KMS-11 (cell line): ENCODE measurements around the gene ANKRD33B.
"Not testable (repeated sequence)": the region's sequence is repeated elsewhere in the genome, so short reads cannot be mapped to it uniquely, and the experiment has no call there.

Experiments
- H2AFZ ChIP-seq: fragments of 200-600 bp; sonication (generic); 2 replicates; pipeline ENCODE4 v1.6.1; 2016; ENCODE audit warnings: antibody characterized with exemption, mixed run types, low read depth
- H3K27ac ChIP-seq: fragments of 200-600 bp; sonication (generic); 2 replicates; pipeline ENCODE4 v1.6.1; 2016; ENCODE audit warnings: mild to moderate bottlenecking, mixed run types
- H3K27me3 ChIP-seq: fragments of 200-600 bp; sonication (generic); 2 replicates; pipeline ENCODE4 v1.6.1; 2017; ENCODE audit warnings: mild to moderate bottlenecking, low read depth, mixed run types, moderate library complexity; ENCODE audit not compliant: insufficient read depth
- H3K36me3 ChIP-seq: fragments of 200-600 bp; sonication (generic); 2 replicates; pipeline ENCODE4 v1.6.1; 2017; ENCODE audit warnings: mild to moderate bottlenecking, mixed run types; ENCODE audit not compliant: insufficient read depth
- H3K4me1 ChIP-seq: fragments of 200-600 bp; sonication (generic); 2 replicates; pipeline ENCODE4 v1.6.1; 2016; ENCODE audit warnings: mild to moderate bottlenecking, low read depth, mixed run types; ENCODE audit not compliant: poor library complexity, severe bottlenecking
- H3K4me2 ChIP-seq: fragments of 200-600 bp; sonication (generic); 2 replicates; pipeline ENCODE4 v1.7.0; 2016; ENCODE audit warnings: mild to moderate bottlenecking, mixed run types
- H3K4me3 ChIP-seq: fragments of 200-600 bp; sonication (generic); IDR thresholded peaks from 2 replicates; pipeline ENCODE4 v1.6.1; 2017; ENCODE audit warnings: low read depth, low read length, mixed read lengths; ENCODE audit not compliant: insufficient read depth
- H3K79me2 ChIP-seq: fragments of 200-600 bp; sonication (generic); 2 replicates; pipeline ENCODE4 v1.6.1; 2016; ENCODE audit warnings: low read depth, mixed run types; ENCODE audit not compliant: insufficient read depth
- H3K9ac ChIP-seq: fragments of 200-600 bp; sonication (generic); 2 replicates; pipeline ENCODE4 v1.6.1; 2016; ENCODE audit warnings: mild to moderate bottlenecking, mixed run types
- H4K20me1 ChIP-seq: fragments of 200-600 bp; sonication (generic); 2 replicates; pipeline ENCODE4 v1.6.1; 2016; ENCODE audit warnings: mild to moderate bottlenecking, mixed run types; ENCODE audit not compliant: insufficient read depth
- TF ChIP-seq, protein P1 (sequence below): fragments of 200-600 bp; sonication (generic); conservative IDR thresholded peaks from 2 replicates; pipeline ENCODE4 v1.6.1; 2017; ENCODE audit warnings: low read depth, mild to moderate bottlenecking, antibody characterized with exemption, low read length, moderate library complexity, mixed read lengths

The ANKRD33B gene

DNA sequence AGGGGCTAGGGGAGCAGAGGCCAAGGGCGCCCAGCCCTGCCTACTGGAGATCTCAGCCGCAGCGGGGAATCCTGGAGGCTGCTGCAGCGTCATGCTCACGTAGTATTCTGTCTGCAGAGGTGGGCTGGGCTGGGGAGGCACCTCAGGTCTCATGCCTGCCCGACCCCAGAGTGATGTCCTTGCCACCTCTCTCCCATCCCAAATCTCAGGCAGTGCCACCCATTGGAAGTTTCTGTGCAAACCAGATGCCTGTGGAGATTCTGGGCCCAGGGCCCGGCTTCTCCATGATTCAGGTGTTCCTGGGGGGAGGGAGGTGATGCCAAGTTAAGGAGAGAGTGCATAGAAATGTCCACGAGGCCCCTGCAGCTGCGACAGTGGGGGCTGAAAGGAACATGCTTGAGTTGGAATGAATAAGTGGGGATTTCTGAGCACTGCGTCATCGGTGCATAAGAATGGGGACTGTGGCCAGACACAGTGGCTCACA lies 72.0 kb downstream of the ANKRD33B start:
- TF ChIP-seq, protein P1, sequence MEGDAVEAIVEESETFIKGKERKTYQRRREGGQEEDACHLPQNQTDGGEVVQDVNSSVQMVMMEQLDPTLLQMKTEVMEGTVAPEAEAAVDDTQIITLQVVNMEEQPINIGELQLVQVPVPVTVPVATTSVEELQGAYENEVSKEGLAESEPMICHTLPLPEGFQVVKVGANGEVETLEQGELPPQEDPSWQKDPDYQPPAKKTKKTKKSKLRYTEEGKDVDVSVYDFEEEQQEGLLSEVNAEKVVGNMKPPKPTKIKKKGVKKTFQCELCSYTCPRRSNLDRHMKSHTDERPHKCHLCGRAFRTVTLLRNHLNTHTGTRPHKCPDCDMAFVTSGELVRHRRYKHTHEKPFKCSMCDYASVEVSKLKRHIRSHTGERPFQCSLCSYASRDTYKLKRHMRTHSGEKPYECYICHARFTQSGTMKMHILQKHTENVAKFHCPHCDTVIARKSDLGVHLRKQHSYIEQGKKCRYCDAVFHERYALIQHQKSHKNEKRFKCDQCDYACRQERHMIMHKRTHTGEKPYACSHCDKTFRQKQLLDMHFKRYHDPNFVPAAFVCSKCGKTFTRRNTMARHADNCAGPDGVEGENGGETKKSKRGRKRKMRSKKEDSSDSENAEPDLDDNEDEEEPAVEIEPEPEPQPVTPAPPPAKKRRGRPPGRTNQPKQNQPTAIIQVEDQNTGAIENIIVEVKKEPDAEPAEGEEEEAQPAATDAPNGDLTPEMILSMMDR, result no peak
- no peaks in the 10 kb centered on the region for H3K27me3 ChIP-seq
- H3K9ac ChIP-seq, result no peak overlapping the region
- H3K4me1 ChIP-seq, result no peaks in the 10 kb centered on the region
- H3K4me2 ChIP-seq, result no peak overlapping the region
- H3K4me3 ChIP-seq, result no peak overlapping the region
- no peak overlapping the region for H3K27ac ChIP-seq
- no peak overlapping the region for H2AFZ ChIP-seq
- no peaks in the 10 kb centered on the region for H3K36me3 ChIP-seq
- no peaks in the 10 kb centered on the region for H3K79me2 ChIP-seq
- H4K20me1 ChIP-seq, result no peaks in the 10 kb centered on the region

DNA sequence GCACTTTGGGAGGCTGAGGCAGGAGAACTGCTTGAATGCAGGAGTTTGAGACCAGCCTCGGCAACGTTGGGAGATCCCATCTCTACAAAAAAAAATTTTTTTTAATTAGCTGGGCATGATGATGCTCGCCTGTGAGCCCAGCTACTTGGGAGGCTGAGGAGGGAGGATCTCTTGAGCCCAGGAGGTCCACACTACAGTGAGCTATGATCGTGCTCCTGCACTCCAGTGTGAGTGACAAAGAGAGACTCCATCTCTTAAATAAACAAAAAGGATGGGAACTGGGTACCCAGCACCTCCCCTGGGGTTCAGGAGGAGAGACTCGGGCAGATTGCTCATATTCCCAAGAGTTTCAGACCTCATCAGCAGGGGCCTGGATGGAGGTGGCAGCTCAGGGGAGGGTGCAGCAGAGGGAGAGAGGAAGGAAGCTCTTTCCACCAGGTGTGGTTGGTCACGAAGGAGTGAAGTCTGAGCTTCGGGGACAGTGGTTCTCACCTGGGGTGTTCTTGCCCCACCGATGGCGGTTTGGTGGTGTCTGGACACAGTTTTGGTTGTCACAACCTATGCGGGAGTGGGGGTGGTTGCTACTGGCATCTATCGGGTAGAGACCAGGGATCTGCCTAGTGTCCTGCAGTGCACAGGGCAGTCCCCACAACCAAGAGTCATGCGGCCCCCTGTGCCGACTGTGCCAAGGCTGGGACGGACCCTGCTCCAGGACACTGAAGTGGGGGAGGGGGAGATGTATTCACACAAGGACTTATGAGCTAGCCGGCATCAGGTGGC lies 72.7 kb downstream of the ANKRD33B start:
- Histone ChIP-seq H3K4me3 (no peak overlapping the region), H3K9ac (no peak overlapping the region), H3K27ac (no peak overlapping the region), H2AFZ (no peak overlapping the region), H3K4me2 (no peak overlapping the region), H3K4me1 (no peaks in the 10 kb centered on the region), H3K27me3 (no peaks in the 10 kb centered on the region), H3K79me2 (no peaks in the 10 kb centered on the region), H4K20me1 (no peaks in the 10 kb centered on the region), H3K36me3 (no peaks in the 10 kb centered on the region)
- TF ChIP-seq, protein P1, result no peak

DNA sequence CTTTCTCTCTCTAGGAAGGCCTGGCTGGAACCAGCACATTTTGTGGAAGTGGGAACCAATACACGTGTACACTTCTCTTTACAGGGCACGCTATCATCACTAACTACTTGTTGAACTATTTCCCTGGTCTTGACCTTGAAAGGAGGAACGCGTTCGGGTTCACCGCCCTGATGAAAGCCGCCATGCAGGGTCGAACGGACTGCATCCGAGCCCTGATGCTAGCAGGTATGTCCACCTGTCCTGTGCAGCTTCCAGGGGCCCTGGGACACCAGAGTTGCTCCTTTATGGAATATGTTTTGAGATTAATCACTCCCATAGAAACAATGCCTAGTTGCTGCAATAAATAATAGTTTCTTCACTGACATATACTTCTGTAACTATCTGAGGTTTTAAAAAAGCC lies 74.1 kb downstream of the ANKRD33B start:
- Histone ChIP-seq H4K20me1 (no peaks in the 10 kb centered on the region), H2AFZ (no peak overlapping the region), H3K27me3 (no peaks in the 10 kb centered on the region), H3K9ac (no peak overlapping the region), H3K4me2 (no peak overlapping the region), H3K4me1 (no peaks in the 10 kb centered on the region), H3K27ac (no peak overlapping the region), H3K4me3 (no peak overlapping the region), H3K79me2 (no peaks in the 10 kb centered on the region), H3K36me3 (no peaks in the 10 kb centered on the region)
- TF ChIP-seq, protein P1, result no peak

DNA sequence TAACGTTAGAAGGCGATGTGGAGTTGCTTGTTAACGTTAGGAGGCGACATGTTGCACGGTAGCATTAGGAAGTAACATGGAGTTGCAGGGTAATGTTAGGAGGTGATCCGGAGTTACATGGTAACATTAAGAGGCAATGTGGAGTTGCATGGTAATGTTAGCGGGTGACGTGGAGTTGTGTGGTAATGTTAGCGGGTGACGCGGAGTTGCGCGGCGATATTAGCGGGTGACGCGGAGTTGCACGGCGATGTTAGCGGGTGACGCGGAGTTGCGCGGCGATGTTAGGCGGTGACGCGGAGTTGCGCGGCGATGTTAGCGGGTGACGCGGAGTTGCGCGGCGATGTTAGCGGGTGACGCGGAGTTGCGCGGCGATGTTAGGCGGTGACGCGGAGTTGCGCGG lies 74.9 kb downstream of the ANKRD33B start:
- H4K20me1 ChIP-seq, H2AFZ ChIP-seq, H3K4me3 ChIP-seq, H3K79me2 ChIP-seq, H3K36me3 ChIP-seq, H3K27me3 ChIP-seq, H3K4me2 ChIP-seq, H3K27ac ChIP-seq, H3K4me1 ChIP-seq, H3K9ac ChIP-seq: not testable (repeated sequence)

DNA sequence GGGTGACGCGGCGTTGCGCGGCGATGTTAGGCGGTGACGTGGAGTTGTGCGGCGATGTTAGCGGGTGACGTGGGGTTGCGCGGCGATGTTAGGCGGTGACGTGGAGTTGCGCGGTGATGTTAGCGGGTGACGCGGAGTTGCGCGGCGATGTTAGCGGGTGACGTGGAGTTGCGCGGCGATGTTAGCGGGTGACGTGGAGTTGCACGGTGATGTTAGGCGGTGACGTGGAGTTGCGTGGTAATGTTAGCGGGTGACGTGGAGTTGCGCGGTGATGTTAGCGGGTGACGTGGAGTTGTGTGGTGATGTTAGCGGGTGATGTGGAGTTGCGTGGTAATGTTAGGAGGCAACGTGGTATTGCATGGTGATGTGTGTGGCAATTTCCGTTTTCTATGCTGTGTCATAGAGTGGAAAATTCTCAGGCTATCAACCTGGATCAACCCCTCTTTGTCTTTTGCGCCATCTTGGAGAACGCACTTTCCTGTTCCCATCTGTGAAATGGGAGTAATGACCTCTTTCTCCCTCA lies 76.0 kb downstream of the ANKRD33B start:
- H3K9ac ChIP-seq, result no peak overlapping the region
- no peak overlapping the region for H3K27ac ChIP-seq
- no peaks in the 10 kb centered on the region for H4K20me1 ChIP-seq
- no peaks in the 10 kb centered on the region for H3K27me3 ChIP-seq
- no peaks in the 10 kb centered on the region for H3K79me2 ChIP-seq
- no peak overlapping the region for H3K4me3 ChIP-seq
- TF ChIP-seq, protein P1, result no peak
- no peak overlapping the region for H2AFZ ChIP-seq
- no peak overlapping the region for H3K4me2 ChIP-seq
- H3K36me3 ChIP-seq, result no peaks in the 10 kb centered on the region
- H3K4me1 ChIP-seq, result no peaks in the 10 kb centered on the region
